HEK293 (cell line): ENCODE data around the gene DIP2C.

Experiments used
- KLF1 ChIP-seq: fragments of 450-650 bp; formaldehyde crosslinking; IDR thresholded peaks from 2 replicates; pipeline ENCODE4 v1.5.1; 2016; ENCODE audit warnings: missing biosample characterization, missing genetic modification characterization
- KLF10 ChIP-seq: fragments of 450-650 bp; IDR thresholded peaks from 2 replicates; pipeline ENCODE4 v1.5.1; 2018; ENCODE audit warnings: missing biosample characterization, mild to moderate bottlenecking, missing genetic modification characterization
- KLF7 ChIP-seq: fragments of 450-650 bp; formaldehyde crosslinking; IDR thresholded peaks from 2 replicates; pipeline ENCODE4 v1.5.1; 2016; ENCODE audit warnings: missing biosample characterization, missing genetic modification characterization, borderline replicate concordance
- MEIS1 ChIP-seq: sonication (generic); formaldehyde crosslinking; IDR thresholded peaks from 2 replicates; pipeline ENCODE4 v1.8.1; 2022; ENCODE audit warnings: missing genetic modification reagents, mild to moderate bottlenecking, borderline replicate concordance
- PRDM1 ChIP-seq: fragments of 450-650 bp; formaldehyde crosslinking; IDR thresholded peaks from 2 replicates; pipeline ENCODE4; 2016; ENCODE audit warnings: missing biosample characterization, missing genetic modification characterization
- TRIM28 ChIP-seq: IDR thresholded peaks from 2 replicates; pipeline ENCODE4 v1.6.1; 2011; ENCODE audit warnings: low read length, control low read depth, borderline replicate concordance
- WT1 ChIP-seq: fragments of 450-650 bp; formaldehyde crosslinking; IDR thresholded peaks from 2 replicates; pipeline ENCODE4 v1.5.1; 2016; ENCODE audit warnings: missing biosample characterization, missing genetic modification characterization
- YY1 ChIP-seq: fragments of 450-650 bp; formaldehyde crosslinking; IDR thresholded peaks from 2 replicates; pipeline ENCODE4 v1.5.1; 2018; ENCODE audit warnings: missing biosample characterization, missing genetic modification characterization
- ZBTB20 ChIP-seq: fragments of 450-650 bp; formaldehyde crosslinking; IDR thresholded peaks from 2 replicates; pipeline ENCODE4 v1.5.1; 2016; ENCODE audit warnings: missing biosample characterization, missing genetic modification characterization
- ZNF155 ChIP-seq: fragments of 450-650 bp; formaldehyde crosslinking; IDR thresholded peaks from 2 replicates; pipeline ENCODE4 v1.5.1; 2016; ENCODE audit warnings: missing biosample characterization, missing genetic modification characterization
- ZNF174 ChIP-seq: fragments of 450-650 bp; formaldehyde crosslinking; IDR thresholded peaks from 2 replicates; pipeline ENCODE4 v1.5.0; 2017; ENCODE audit warnings: missing biosample characterization, mild to moderate bottlenecking, missing genetic modification characterization
- ZNF354C ChIP-seq: fragments of 450-650 bp; formaldehyde crosslinking; IDR thresholded peaks from 2 replicates; pipeline ENCODE4 v1.5.1; 2016; ENCODE audit warnings: missing biosample characterization, missing genetic modification characterization, low read depth, borderline replicate concordance
- ZNF366 ChIP-seq: fragments of 450-650 bp; formaldehyde crosslinking; conservative IDR thresholded peaks from 2 replicates; pipeline ENCODE4 v1.5.1; 2016; ENCODE audit warnings: missing biosample characterization, missing genetic modification characterization
- ZNF514 ChIP-seq: fragments of 450-650 bp; formaldehyde crosslinking; IDR thresholded peaks from 2 replicates; pipeline ENCODE4 v1.5.1; 2016; ENCODE audit warnings: missing biosample characterization, missing genetic modification characterization
- ZNF664 ChIP-seq: fragments of 450-650 bp; formaldehyde crosslinking; IDR thresholded peaks from 2 replicates; pipeline ENCODE4 v1.5.1; 2016; ENCODE audit warnings: missing biosample characterization, missing genetic modification characterization
- ZNF677 ChIP-seq: fragments of 450-650 bp; IDR thresholded peaks from 2 replicates; pipeline ENCODE4 v1.5.0; 2018; ENCODE audit warnings: missing biosample characterization, mild to moderate bottlenecking, missing genetic modification characterization, moderate library complexity
- ZNF768 ChIP-seq: fragments of 450-650 bp; formaldehyde crosslinking; IDR thresholded peaks from 2 replicates; pipeline ENCODE4 v1.5.1; 2018; ENCODE audit warnings: missing biosample characterization, mild to moderate bottlenecking, missing genetic modification characterization
- ZNF785 ChIP-seq: fragments of 450-650 bp; formaldehyde crosslinking; IDR thresholded peaks from 2 replicates; pipeline ENCODE4 v1.5.1; 2016; ENCODE audit warnings: missing biosample characterization, missing genetic modification characterization
- ZNF837 ChIP-seq: fragments of 450-650 bp; formaldehyde crosslinking; IDR thresholded peaks from 2 replicates; pipeline ENCODE4 v1.5.1; 2016; ENCODE audit warnings: missing biosample characterization, missing genetic modification characterization
- ZSCAN16 ChIP-seq: fragments of 450-650 bp; formaldehyde crosslinking; IDR thresholded peaks from 2 replicates; pipeline ENCODE4 v1.5.1; 2016; ENCODE audit warnings: missing biosample characterization, missing genetic modification characterization
- TF ChIP-seq, protein P1 (sequence below): fragments of 450-650 bp; formaldehyde crosslinking; IDR thresholded peaks from 2 replicates; pipeline ENCODE4; 2016; ENCODE audit warnings: missing biosample characterization, missing genetic modification characterization
- TF ChIP-seq, protein P2 (sequence below): fragments of 450-650 bp; formaldehyde crosslinking; IDR thresholded peaks from 2 replicates; pipeline ENCODE4 v1.5.1; 2016; ENCODE audit warnings: missing biosample characterization, missing genetic modification characterization
- TF ChIP-seq, protein P3 (sequence below): fragments of 450-650 bp; formaldehyde crosslinking; IDR thresholded peaks from 2 replicates; pipeline ENCODE4 v1.5.1; 2017; ENCODE audit warnings: missing biosample characterization, missing genetic modification characterization
- TF ChIP-seq, protein P4 (sequence below): fragments of 450-650 bp; formaldehyde crosslinking; IDR thresholded peaks from 2 replicates; pipeline ENCODE4 v1.5.1; 2016; ENCODE audit warnings: missing biosample characterization, missing genetic modification characterization
- TF ChIP-seq, protein P5 (sequence below): fragments of 450-650 bp; formaldehyde crosslinking; IDR thresholded peaks from 2 replicates; pipeline ENCODE4 v1.5.1; 2016; ENCODE audit warnings: missing biosample characterization, missing genetic modification characterization
- TF ChIP-seq, protein P6 (sequence below): fragments of 450-650 bp; formaldehyde crosslinking; IDR thresholded peaks from 2 replicates; pipeline ENCODE4 v1.5.1; 2016; ENCODE audit warnings: missing biosample characterization, missing genetic modification characterization
- TF ChIP-seq, protein P7 (sequence below): fragments of 450-650 bp; formaldehyde crosslinking; IDR thresholded peaks from 2 replicates; pipeline ENCODE4 v1.5.1; 2016; ENCODE audit warnings: missing biosample characterization, missing genetic modification characterization

DIP2C gene

DNA sequence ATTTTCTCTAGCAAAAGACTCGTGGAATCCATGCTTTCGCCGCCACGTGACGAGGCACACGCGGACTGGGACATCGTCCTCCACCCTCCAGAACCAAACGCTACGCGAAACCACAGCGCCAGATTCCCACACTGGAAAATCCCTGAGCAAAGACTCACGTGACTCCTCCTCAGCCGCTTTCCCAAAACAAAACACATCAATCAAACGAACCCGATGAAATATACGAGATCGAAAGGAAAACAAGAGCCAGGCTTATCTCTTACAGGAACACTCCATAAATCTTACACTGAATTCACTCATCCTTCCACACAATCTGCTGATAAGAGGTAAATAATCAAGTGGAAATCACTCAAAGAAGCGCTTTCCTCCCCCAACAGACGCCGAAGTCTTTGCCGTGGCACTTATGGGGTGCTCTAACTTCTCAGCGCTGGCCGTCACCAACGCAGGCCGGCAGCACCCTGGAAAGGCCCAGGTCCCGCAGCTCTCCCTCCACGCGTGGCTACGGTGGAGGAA lies 23.8 kb downstream of the DIP2C start (continued):
- no peak for TF ChIP-seq ZNF768 (tag by site-specific recombination)
- no peak for TF ChIP-seq YY1 (tag by site-specific recombination)
- peak; percentile 63; the same call in 1 of the 2 replicates for TF ChIP-seq ZSCAN16
- no peak for TF ChIP-seq MEIS1 (CRISPR knock-in tag)
- TF ChIP-seq, protein P1, sequence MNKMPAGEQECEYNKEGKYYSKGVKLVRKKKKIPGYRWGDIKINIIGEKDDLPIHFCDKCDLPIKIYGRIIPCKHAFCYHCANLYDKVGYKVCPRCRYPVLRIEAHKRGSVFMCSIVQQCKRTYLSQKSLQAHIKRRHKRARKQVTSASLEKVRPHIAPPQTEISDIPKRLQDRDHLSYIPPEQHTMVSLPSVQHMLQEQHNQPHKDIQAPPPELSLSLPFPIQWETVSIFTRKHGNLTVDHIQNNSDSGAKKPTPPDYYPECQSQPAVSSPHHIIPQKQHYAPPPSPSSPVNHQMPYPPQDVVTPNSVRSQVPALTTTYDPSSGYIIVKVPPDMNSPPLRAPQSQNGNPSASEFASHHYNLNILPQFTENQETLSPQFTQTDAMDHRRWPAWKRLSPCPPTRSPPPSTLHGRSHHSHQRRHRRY (tag by site-specific recombination) = peak; percentile 97; the same call in 1 of the 2 replicates
- no peak for TF ChIP-seq ZNF155 (tag by site-specific recombination)
- TF ChIP-seq KLF7 = peak; percentile 69; the same call in 1 of the 2 replicates
- TF ChIP-seq, protein P2, sequence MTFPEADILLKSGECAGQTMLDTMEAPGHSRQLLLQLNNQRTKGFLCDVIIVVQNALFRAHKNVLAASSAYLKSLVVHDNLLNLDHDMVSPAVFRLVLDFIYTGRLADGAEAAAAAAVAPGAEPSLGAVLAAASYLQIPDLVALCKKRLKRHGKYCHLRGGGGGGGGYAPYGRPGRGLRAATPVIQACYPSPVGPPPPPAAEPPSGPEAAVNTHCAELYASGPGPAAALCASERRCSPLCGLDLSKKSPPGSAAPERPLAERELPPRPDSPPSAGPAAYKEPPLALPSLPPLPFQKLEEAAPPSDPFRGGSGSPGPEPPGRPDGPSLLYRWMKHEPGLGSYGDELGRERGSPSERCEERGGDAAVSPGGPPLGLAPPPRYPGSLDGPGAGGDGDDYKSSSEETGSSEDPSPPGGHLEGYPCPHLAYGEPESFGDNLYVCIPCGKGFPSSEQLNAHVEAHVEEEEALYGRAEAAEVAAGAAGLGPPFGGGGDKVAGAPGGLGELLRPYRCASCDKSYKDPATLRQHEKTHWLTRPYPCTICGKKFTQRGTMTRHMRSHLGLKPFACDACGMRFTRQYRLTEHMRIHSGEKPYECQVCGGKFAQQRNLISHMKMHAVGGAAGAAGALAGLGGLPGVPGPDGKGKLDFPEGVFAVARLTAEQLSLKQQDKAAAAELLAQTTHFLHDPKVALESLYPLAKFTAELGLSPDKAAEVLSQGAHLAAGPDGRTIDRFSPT (tag by site-specific recombination) = peak; percentile 82
- TF ChIP-seq WT1 = peak; percentile 72
- TF ChIP-seq, protein P3, sequence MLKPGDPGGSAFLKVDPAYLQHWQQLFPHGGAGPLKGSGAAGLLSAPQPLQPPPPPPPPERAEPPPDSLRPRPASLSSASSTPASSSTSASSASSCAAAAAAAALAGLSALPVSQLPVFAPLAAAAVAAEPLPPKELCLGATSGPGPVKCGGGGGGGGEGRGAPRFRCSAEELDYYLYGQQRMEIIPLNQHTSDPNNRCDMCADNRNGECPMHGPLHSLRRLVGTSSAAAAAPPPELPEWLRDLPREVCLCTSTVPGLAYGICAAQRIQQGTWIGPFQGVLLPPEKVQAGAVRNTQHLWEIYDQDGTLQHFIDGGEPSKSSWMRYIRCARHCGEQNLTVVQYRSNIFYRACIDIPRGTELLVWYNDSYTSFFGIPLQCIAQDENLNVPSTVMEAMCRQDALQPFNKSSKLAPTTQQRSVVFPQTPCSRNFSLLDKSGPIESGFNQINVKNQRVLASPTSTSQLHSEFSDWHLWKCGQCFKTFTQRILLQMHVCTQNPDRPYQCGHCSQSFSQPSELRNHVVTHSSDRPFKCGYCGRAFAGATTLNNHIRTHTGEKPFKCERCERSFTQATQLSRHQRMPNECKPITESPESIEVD = no peak; the same call in 1 of the 2 replicates
- peak; percentile 83 for TF ChIP-seq ZNF664 (tag by site-specific recombination)
- TF ChIP-seq KLF10 (tag by site-specific recombination) = no peak
- no peak for TF ChIP-seq ZNF837 (tag by site-specific recombination)
- peak; percentile 94 for TF ChIP-seq PRDM1
- TF ChIP-seq ZNF677 (tag by site-specific recombination) = no peak
- TF ChIP-seq, protein P4, sequence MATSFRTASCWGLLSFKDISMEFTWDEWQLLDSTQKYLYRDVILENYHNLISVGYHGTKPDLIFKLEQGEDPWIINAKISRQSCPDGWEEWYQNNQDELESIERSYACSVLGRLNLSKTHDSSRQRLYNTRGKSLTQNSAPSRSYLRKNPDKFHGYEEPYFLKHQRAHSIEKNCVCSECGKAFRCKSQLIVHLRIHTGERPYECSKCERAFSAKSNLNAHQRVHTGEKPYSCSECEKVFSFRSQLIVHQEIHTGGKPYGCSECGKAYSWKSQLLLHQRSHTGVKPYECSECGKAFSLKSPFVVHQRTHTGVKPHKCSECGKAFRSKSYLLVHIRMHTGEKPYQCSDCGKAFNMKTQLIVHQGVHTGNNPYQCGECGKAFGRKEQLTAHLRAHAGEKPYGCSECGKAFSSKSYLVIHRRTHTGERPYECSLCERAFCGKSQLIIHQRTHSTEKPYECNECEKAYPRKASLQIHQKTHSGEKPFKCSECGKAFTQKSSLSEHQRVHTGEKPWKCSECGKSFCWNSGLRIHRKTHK (tag by site-specific recombination) = no peak
- TF ChIP-seq KLF1 (tag by site-specific recombination) = peak; percentile 33
- no peak for TF ChIP-seq ZNF174 (tag by site-specific recombination)
- TF ChIP-seq ZNF785 (tag by site-specific recombination) = no peak
- peak; percentile 96 for TF ChIP-seq ZNF366 (tag by site-specific recombination)
- TF ChIP-seq, protein P5, sequence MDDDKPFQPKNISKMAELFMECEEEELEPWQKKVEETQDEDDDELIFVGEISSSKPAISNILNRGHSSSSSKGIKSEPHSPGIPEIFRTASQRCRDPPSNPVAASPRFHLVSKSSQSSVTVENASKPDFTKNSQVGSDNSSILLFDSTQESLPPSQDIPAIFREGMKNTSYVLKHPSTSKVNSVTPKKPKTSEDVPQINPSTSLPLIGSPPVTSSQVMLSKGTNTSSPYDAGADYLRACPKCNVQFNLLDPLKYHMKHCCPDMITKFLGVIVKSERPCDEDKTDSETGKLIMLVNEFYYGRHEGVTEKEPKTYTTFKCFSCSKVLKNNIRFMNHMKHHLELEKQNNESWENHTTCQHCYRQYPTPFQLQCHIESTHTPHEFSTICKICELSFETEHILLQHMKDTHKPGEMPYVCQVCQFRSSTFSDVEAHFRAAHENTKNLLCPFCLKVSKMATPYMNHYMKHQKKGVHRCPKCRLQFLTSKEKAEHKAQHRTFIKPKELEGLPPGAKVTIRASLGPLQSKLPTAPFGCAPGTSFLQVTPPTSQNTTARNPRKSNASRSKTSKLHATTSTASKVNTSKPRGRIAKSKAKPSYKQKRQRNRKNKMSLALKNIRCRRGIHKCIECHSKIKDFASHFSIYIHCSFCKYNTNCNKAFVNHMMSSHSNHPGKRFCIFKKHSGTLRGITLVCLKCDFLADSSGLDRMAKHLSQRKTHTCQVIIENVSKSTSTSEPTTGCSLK (tag by site-specific recombination) = no peak
- 0 out of 2 replicates have a peak, but pooled peaks have one; percentile 28 for TF ChIP-seq ZNF354C (tag by site-specific recombination)
- TF ChIP-seq, protein P6, sequence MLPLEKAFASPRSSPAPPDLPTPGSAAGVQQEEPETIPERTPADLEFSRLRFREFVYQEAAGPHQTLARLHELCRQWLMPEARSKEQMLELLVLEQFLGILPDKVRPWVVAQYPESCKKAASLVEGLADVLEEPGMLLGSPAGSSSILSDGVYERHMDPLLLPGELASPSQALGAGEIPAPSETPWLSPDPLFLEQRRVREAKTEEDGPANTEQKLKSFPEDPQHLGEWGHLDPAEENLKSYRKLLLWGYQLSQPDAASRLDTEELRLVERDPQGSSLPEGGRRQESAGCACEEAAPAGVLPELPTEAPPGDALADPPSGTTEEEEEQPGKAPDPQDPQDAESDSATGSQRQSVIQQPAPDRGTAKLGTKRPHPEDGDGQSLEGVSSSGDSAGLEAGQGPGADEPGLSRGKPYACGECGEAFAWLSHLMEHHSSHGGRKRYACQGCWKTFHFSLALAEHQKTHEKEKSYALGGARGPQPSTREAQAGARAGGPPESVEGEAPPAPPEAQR (tag by site-specific recombination) = peak; percentile 95
- no peak for TF ChIP-seq ZNF514 (tag by site-specific recombination)
- TF ChIP-seq, protein P7, sequence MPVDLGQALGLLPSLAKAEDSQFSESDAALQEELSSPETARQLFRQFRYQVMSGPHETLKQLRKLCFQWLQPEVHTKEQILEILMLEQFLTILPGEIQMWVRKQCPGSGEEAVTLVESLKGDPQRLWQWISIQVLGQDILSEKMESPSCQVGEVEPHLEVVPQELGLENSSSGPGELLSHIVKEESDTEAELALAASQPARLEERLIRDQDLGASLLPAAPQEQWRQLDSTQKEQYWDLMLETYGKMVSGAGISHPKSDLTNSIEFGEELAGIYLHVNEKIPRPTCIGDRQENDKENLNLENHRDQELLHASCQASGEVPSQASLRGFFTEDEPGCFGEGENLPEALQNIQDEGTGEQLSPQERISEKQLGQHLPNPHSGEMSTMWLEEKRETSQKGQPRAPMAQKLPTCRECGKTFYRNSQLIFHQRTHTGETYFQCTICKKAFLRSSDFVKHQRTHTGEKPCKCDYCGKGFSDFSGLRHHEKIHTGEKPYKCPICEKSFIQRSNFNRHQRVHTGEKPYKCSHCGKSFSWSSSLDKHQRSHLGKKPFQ (tag by site-specific recombination) = 0 out of 2 replicates have a peak, but pooled peaks have one; percentile 46
- TF ChIP-seq ZBTB20 (tag by site-specific recombination) = no peak
- TF ChIP-seq TRIM28 = peak; percentile 92
